H9 (cell line): ENCODE data around the gene NKX1-1. TPM values are rescaled to one million over a fixed set of nuclear protein-coding genes. Genes with fewer than 3 reads are reported as not detected.

Source experiments
- DNase-seq: peaks from one replicate; pipeline ENCODE4 v3.0.0-alpha.2; 2017
- H2AFZ ChIP-seq: one replicate; pipeline ENCODE4 v1.6.1; 2013; ENCODE audit warnings: mild to moderate bottlenecking, low read length, control low read depth, moderate library complexity
- H2AK5ac ChIP-seq: 2 replicates; pipeline ENCODE4 v1.6.1; 2013; ENCODE audit warnings: low read length, control low read depth, mixed read lengths; ENCODE audit not compliant: insufficient read length
- H2BK120ac ChIP-seq: one replicate; pipeline ENCODE4 v1.6.1; 2013; ENCODE audit warnings: low read depth, mild to moderate bottlenecking, low read length, control low read depth, inconsistent platforms; ENCODE audit not compliant: poor library complexity, severe bottlenecking
- H2BK12ac ChIP-seq: 2 replicates; pipeline ENCODE4 v1.6.1; 2013; ENCODE audit warnings: low read length, control low read depth, mixed read lengths, low read depth; ENCODE audit not compliant: insufficient read length
- H2BK15ac ChIP-seq: 2 replicates; pipeline ENCODE4 v1.6.1; 2013; ENCODE audit warnings: low read depth, low read length, control low read depth
- H2BK20ac ChIP-seq: one replicate; pipeline ENCODE4 v1.6.1; 2013; ENCODE audit warnings: low read depth, mild to moderate bottlenecking, low read length, control low read depth, inconsistent platforms; ENCODE audit not compliant: poor library complexity, severe bottlenecking
- H2BK5ac ChIP-seq: 2 replicates; pipeline ENCODE4 v1.6.1; 2013; ENCODE audit warnings: low read length, control low read depth, mixed read lengths; ENCODE audit not compliant: insufficient read length
- H3K14ac ChIP-seq: 2 replicates; pipeline ENCODE4 v1.6.1; 2013; ENCODE audit warnings: low read length, control low read depth; ENCODE audit not compliant: insufficient read depth
- H3K18ac ChIP-seq: 2 replicates; pipeline ENCODE4 v1.6.1; 2013; ENCODE audit warnings: low read depth, mild to moderate bottlenecking, mixed read lengths, low read length, control low read depth; ENCODE audit not compliant: insufficient read length
- H3K23ac ChIP-seq: 2 replicates; pipeline ENCODE4 v1.6.1; 2013; ENCODE audit warnings: low read length, control low read depth, mixed read lengths, low read depth; ENCODE audit not compliant: insufficient read length
- H3K23me2 ChIP-seq: 2 replicates; pipeline ENCODE4 v1.6.1; 2013; ENCODE audit warnings: low read depth, mild to moderate bottlenecking, mixed read lengths, low read length, control low read depth; ENCODE audit not compliant: insufficient read length, poor library complexity, severe bottlenecking
- H3K27ac ChIP-seq: 2 replicates; pipeline ENCODE4 v1.5.1; 2013; ENCODE audit warnings: low read length, control low read depth, mixed read lengths, low read depth; ENCODE audit not compliant: insufficient read length
- H3K27me3 ChIP-seq: 2 replicates; pipeline ENCODE4 v1.6.1; 2013; ENCODE audit warnings: low read length, control low read depth, inconsistent platforms; ENCODE audit not compliant: insufficient read depth
- H3K4ac ChIP-seq: 2 replicates; pipeline ENCODE4 v1.6.1; 2013; ENCODE audit warnings: low read depth, mild to moderate bottlenecking, control low read depth, inconsistent platforms, low read length, moderate library complexity
- H3K4me1 ChIP-seq: 2 replicates; pipeline ENCODE4 v1.6.1; 2013; ENCODE audit warnings: low read length, control low read depth, inconsistent platforms; ENCODE audit not compliant: insufficient read depth
- H3K4me2 ChIP-seq: 2 replicates; pipeline ENCODE4 v1.6.1; 2013; ENCODE audit warnings: low read length, control low read depth, mixed read lengths; ENCODE audit not compliant: insufficient read length, insufficient read depth
- H3K56ac ChIP-seq: 2 replicates; pipeline ENCODE4 v1.6.1; 2013; ENCODE audit warnings: low read depth, mild to moderate bottlenecking, mixed read lengths, low read length, control low read depth; ENCODE audit not compliant: insufficient read length
- H3K79me1 ChIP-seq: 2 replicates; pipeline ENCODE4 v1.6.1; 2013; ENCODE audit warnings: low read depth, mild to moderate bottlenecking, moderate library complexity, low read length, control low read depth, inconsistent platforms; ENCODE audit not compliant: insufficient read depth, poor library complexity, severe bottlenecking
- H3K79me2 ChIP-seq: 2 replicates; pipeline ENCODE4 v1.6.1; 2013; ENCODE audit warnings: low read length, control low read depth, inconsistent platforms; ENCODE audit not compliant: insufficient read depth
- H3K9ac ChIP-seq: 2 replicates; pipeline ENCODE4 v1.6.1; 2013; ENCODE audit warnings: low read length, control low read depth, mixed read lengths; ENCODE audit not compliant: insufficient read length; ENCODE audit errors: extremely low read depth
- H3K9me3 ChIP-seq: one replicate; pipeline ENCODE4 v1.6.1; 2013; ENCODE audit warnings: low read depth, low read length, inconsistent platforms; ENCODE audit not compliant: control insufficient read depth
- H3T11ph ChIP-seq: one replicate; pipeline ENCODE4 v1.6.1; 2013; ENCODE audit warnings: mild to moderate bottlenecking, low read length, control low read depth, inconsistent platforms
- H4K20me1 ChIP-seq: one replicate; pipeline ENCODE4 v1.6.1; 2013; ENCODE audit not compliant: control insufficient read depth, insufficient read length, insufficient read depth
- H4K5ac ChIP-seq: 2 replicates; pipeline ENCODE4 v1.6.1; 2013; ENCODE audit warnings: low read depth, mild to moderate bottlenecking, mixed read lengths, low read length, control low read depth; ENCODE audit not compliant: insufficient read length
- H4K8ac ChIP-seq: replicated peaks from 2 replicates; pipeline ENCODE4 v1.6.1; 2013; ENCODE audit warnings: low read length, control low read depth, mixed read lengths, low read depth; ENCODE audit not compliant: insufficient read length
- H4K91ac ChIP-seq: 2 replicates; pipeline ENCODE4 v1.6.1; 2013; ENCODE audit warnings: low read depth, mild to moderate bottlenecking, moderate library complexity, mixed read lengths, low read length, control low read depth; ENCODE audit not compliant: insufficient read length
- H3K27ac Mint-ChIP-seq, 3 experiments: 2 replicates in 2 of 3; 3 replicates in 1 of 3; pipeline ENCODE4 v1.8.0; 2020 to 2021; ENCODE audit warnings: mixed read lengths in 3 of 3, mild to moderate bottlenecking in 1 of 3, moderate library complexity in 1 of 3
- H3K27me3 Mint-ChIP-seq: 2 replicates; pipeline ENCODE4 v1.8.0; 2021; ENCODE audit warnings: low read depth, mild to moderate bottlenecking, moderate library complexity, mixed read lengths
- H3K36me3 Mint-ChIP-seq, 3 experiments: 2 replicates in 2 of 3; 3 replicates in 1 of 3; pipeline ENCODE4 v1.8.0; 2020 to 2021; ENCODE audit warnings: low read depth in 3 of 3, mixed read lengths in 3 of 3; ENCODE audit not compliant: insufficient read depth in 1 of 3
- H3K4me1 Mint-ChIP-seq, 2 experiments: 2 replicates each; pipeline ENCODE4 v1.8.0; 2020; ENCODE audit warnings: mixed read lengths in 2 of 2
- H3K4me3 Mint-ChIP-seq, 2 experiments: 2 replicates in 1 of 2; 3 replicates in 1 of 2; pipeline ENCODE4 v1.8.0; 2020 to 2021; ENCODE audit warnings: mild to moderate bottlenecking in 2 of 2, mixed read lengths in 2 of 2, moderate library complexity in 1 of 2
- H3K9me3 Mint-ChIP-seq, 2 experiments: 2 replicates in 1 of 2; 3 replicates in 1 of 2; pipeline ENCODE4 v1.8.0; 2020; ENCODE audit warnings: mild to moderate bottlenecking in 2 of 2, mixed read lengths in 2 of 2, moderate library complexity in 1 of 2
- WGBS: extraction: QIAGEN DNeasy Blood & Tissue Kit; methylation state at CpG from one replicate; pipeline ENCODE4 v1.1.7; 2013; ENCODE audit warnings: missing lambda C conversion rate, low lambda C conversion rate, mixed read lengths; ENCODE audit not compliant: insufficient read length; ENCODE audit errors: extremely low coverage; 5-methylcytosine and 5-hydroxymethylcytosine counted together
- total RNA-seq: library from RNA; stranded (reverse); gene quantifications from 2 replicates; pipeline ENCODE4 v1.2.1, GENCODE V29; 2021
- TF ChIP-seq, protein P1 (sequence below): fragments of 200-600 bp; sonication (generic); conservative IDR thresholded peaks from 3 replicates; pipeline ENCODE4 v1.8.0; 2021; ENCODE audit warnings: antibody characterized with exemption, mild to moderate bottlenecking

NKX1-1 gene
- total RNA-seq, 1 experiment from 2014 or later: not detected

DNA sequence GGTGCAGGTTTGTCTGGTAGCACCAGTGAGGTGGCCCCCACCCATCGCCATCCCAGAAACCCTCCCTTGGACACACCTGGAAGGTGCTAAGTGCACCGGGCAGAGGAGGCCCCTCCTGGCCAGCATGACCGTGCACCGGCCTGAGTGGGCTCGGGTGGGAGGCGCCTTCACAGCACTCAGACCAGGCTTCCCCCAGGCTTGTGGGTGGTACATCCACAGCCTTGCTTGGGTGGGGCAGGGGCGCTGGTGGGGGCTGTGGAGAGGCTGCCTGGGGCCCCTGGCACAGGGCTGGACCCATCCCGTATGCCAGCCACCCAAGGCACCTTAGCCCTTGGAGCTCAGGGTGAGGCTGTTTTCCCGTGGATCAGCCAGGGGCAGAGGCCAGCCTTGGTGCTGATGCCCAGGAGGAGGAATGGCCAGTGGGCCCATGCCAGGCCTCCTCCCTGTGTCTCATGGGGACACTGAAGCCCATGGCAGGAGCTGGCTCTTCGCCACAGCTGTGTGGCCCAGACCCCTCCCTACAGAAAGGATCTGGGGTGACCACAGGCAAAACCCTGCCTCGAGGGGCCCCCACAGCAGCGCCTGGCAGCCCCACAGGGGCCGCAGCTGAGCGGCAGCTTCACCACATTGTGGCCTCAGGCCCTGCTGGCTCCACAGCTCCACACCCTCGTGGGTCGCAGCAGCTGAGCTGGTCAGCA is 21.4 kb downstream of the NKX1-1 start:
- H3K36me3 Mint-ChIP-seq: peaks cover 15 to 25% (median 19%) of the 10 kb centered on the region in 3 experiments
- H4K91ac ChIP-seq: no peak overlapping the region
- H3K27me3 Mint-ChIP-seq: no peaks in the 10 kb centered on the region
- peaks cover 4 to 6% of the 10 kb centered on the region in 2 experiments; a peak in 3 of 5 replicates for H3K9me3 Mint-ChIP-seq
- no peak overlapping the region for H2AFZ ChIP-seq
- no peak overlapping the region for H4K5ac ChIP-seq
- H3K4me1 Mint-ChIP-seq: no peaks in the 10 kb centered on the region
- TF ChIP-seq, protein P1, sequence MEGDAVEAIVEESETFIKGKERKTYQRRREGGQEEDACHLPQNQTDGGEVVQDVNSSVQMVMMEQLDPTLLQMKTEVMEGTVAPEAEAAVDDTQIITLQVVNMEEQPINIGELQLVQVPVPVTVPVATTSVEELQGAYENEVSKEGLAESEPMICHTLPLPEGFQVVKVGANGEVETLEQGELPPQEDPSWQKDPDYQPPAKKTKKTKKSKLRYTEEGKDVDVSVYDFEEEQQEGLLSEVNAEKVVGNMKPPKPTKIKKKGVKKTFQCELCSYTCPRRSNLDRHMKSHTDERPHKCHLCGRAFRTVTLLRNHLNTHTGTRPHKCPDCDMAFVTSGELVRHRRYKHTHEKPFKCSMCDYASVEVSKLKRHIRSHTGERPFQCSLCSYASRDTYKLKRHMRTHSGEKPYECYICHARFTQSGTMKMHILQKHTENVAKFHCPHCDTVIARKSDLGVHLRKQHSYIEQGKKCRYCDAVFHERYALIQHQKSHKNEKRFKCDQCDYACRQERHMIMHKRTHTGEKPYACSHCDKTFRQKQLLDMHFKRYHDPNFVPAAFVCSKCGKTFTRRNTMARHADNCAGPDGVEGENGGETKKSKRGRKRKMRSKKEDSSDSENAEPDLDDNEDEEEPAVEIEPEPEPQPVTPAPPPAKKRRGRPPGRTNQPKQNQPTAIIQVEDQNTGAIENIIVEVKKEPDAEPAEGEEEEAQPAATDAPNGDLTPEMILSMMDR: no peak
- H2BK120ac ChIP-seq: no peak overlapping the region
- H3K4ac ChIP-seq: no peak overlapping the region
- H3K18ac ChIP-seq: no peak overlapping the region
- H2BK5ac ChIP-seq: no peak overlapping the region
- no peaks in the 10 kb centered on the region for H3K9me3 ChIP-seq
- no CpG with 5 or more reads among the region's 16 CpGs for WGBS
- H3K27ac ChIP-seq: no peak overlapping the region
- no peak overlapping the region for H3K9ac ChIP-seq
- no peak overlapping the region for H3K27ac Mint-ChIP-seq
- H3K56ac ChIP-seq: no peak overlapping the region
- no peaks in the 10 kb centered on the region for H3K4me1 ChIP-seq
- no peak overlapping the region for H3K4me3 Mint-ChIP-seq
- H4K8ac ChIP-seq: no peak overlapping the region
- no peaks in the 10 kb centered on the region for H3K79me1 ChIP-seq
- H3T11ph ChIP-seq: no peak overlapping the region
- no peak overlapping the region for H2BK15ac ChIP-seq
- H3K79me2 ChIP-seq: no peaks in the 10 kb centered on the region
- no peaks in the 10 kb centered on the region for H3K27me3 ChIP-seq
- no peaks in the 10 kb centered on the region for H3K23me2 ChIP-seq
- H3K4me2 ChIP-seq: no peak overlapping the region
- H4K20me1 ChIP-seq: peaks cover 2% of the 10 kb centered on the region
- no peak overlapping the region for H3K23ac ChIP-seq
- H2BK20ac ChIP-seq: no peak overlapping the region
- H2BK12ac ChIP-seq: no peak overlapping the region
- no peak for DNase-seq
- H2AK5ac ChIP-seq: no peak overlapping the region
- H3K14ac ChIP-seq: no peak overlapping the region; the same call in 1 of the 2 replicates
